ENCODE measurements around the gene LHX2. TPM values are rescaled to one million over a fixed set of nuclear protein-coding genes. Genes with fewer than 3 reads are reported as not detected.
A peak's percentile ranks its signal among the peaks of the same experiment; 100 is the strongest.

LHX2 gene
- total and polyA plus RNA-seq, 2 experiments from 2014 or later = 1.7 TPM; not detected in 1

- TF ChIP-seq CTCF (conservative IDR thresholded peaks at IDR 0.05; ENCODE audit: low read depth in 2 of 2) (no peak), EZH2phosphoT487 (IDR thresholded peaks at IDR 0.05; ENCODE audit: unreplicated experiment) (no peak), EZH2 (IDR thresholded peaks at IDR 0.05; ENCODE audit: low read depth, unreplicated experiment) (no peak), ETS1 (IDR thresholded peaks at IDR 0.05) (no peak), STAT1 (IDR thresholded peaks at IDR 0.05; ENCODE audit: unreplicated experiment) (no peak), ZNF114 (CRISPR knock-in tag; IDR thresholded peaks at IDR 0.05) (no peak), NANOG (IDR thresholded peaks at IDR 0.05; ENCODE audit: borderline replicate concordance) (no peak), REST (IDR thresholded peaks at IDR 0.05; ENCODE audit: unreplicated experiment) (no peak), ZNF331 (CRISPR knock-in tag; IDR thresholded peaks at IDR 0.05; ENCODE audit: low read depth) (no peak)
Measured at GRCh38 chr9:124042201-124042721, 30.7 kb downstream of the LHX2 start (continued).

- Histone ChIP-seq H3K4me2 (no peak overlapping the region), H3K27ac (ENCODE audit: low read depth) (no peak overlapping the region), H3K36me3 (ENCODE audit: insufficient read depth) (no peaks in the 10 kb centered on the region), H3K79me2 (replicated peaks; ENCODE audit: insufficient read depth) (no peaks in the 10 kb centered on the region), H3K4me3 (peak overlapping the region; percentile 69; the same call in 1 of the 2 replicates), H2AFZ (no peak overlapping the region), H3K4me1 (ENCODE audit: insufficient read depth) (peaks cover 11% of the 10 kb centered on the region; the same call in 1 of the 2 replicates), H3K9me2 (ENCODE audit: insufficient read depth) (no peaks in the 10 kb centered on the region), H3K27me3 (ENCODE audit: insufficient read depth) (peaks cover 76% of the 10 kb centered on the region), H3F3A (replicated peaks; ENCODE audit: low read depth) (no peaks in the 10 kb centered on the region), H4K20me1 (replicated peaks; ENCODE audit: insufficient read depth) (no peaks in the 10 kb centered on the region)
- Mint-ChIP-seq H3K4me3 (peak overlapping the region; percentile 56), H3K36me3 (ENCODE audit: low read depth) (no peaks in the 10 kb centered on the region), H3K4me1 (peaks cover 4% of the 10 kb centered on the region; the same call in 2 of the 3 replicates), H3K9me3 (no peaks in the 10 kb centered on the region; the same call in 2 of the 3 replicates), H3K27me3 (ENCODE audit: insufficient read depth, low read depth, poor library complexity) (peaks cover 51% of the 10 kb centered on the region), H3K27ac (no peak overlapping the region)
- no peak for ATAC-seq
- DNase-seq (ENCODE audit: low spot score) = no peak
- TF ChIP-seq ETS1 (IDR thresholded peaks at IDR 0.05) (no peak), EZH2 (IDR thresholded peaks at IDR 0.05; ENCODE audit: low read depth, unreplicated experiment) (no peak), POLR2AphosphoS5 (IDR thresholded peaks at IDR 0.05; ENCODE audit: low read depth) (no peak), JUNB (IDR thresholded peaks at IDR 0.05; ENCODE audit: unreplicated experiment) (no peak)
Measured at GRCh38 chr9:124044448-124044847, 32.9 kb downstream of the LHX2 start.

All from GM23338 (cell line).